Common myeloid progenitor, CD34-positive (primary cell): ENCODE measurements around the gene ECE2.

Experiments used
- CTCF ChIA-PET: fragments of 350-600 bp; sonication (Branson Sonifier 250); formaldehyde crosslinking; loops from one replicate; lab custom pipeline; 2021; ENCODE audit warnings: antibody characterized with exemption; lab: Charles Lee
- POLR2A ChIA-PET: fragments of 350-600 bp; sonication (Branson Sonifier 250); formaldehyde crosslinking; loops from one replicate; lab custom pipeline; 2021; ENCODE audit warnings: antibody characterized with exemption; lab: Charles Lee
- DNase-seq, 3 donors: peaks; one replicate each; pipeline versions ENCODE4 v3.0.0 to v3.0.0-alpha.2; 2013
- H3K27ac ChIP-seq, 2 experiments: 1 replicate in 1 of 2; 2 replicates in 1 of 2; pipeline ENCODE4 v1.7.0; 2013; ENCODE audit warnings: inconsistent platforms in 2 of 2, low read length in 2 of 2, mild to moderate bottlenecking in 2 of 2, low read depth in 1 of 2, moderate library complexity in 1 of 2; ENCODE audit not compliant: severe bottlenecking in 2 of 2, insufficient read depth in 1 of 2, poor library complexity in 1 of 2
- H3K27me3 ChIP-seq, 5 experiments: replicated peaks in 2 of 5; 1 replicate in 3 of 5; 2 replicates in 2 of 5; pipeline versions ENCODE4 v1.6.1 to v1.7.0; 2013; ENCODE audit warnings: low read length in 4 of 5, mild to moderate bottlenecking in 2 of 5, moderate library complexity in 2 of 5, inconsistent platforms in 1 of 5; ENCODE audit not compliant: insufficient read depth in 5 of 5, control insufficient read depth in 4 of 5
- H3K36me3 ChIP-seq, 4 experiments: 1 replicate in 2 of 4; 2 replicates in 2 of 4; pipeline versions ENCODE4 v1.6.1 to v1.7.0; 2013; ENCODE audit warnings: low read length in 3 of 4, control low read depth in 1 of 4, mild to moderate bottlenecking in 1 of 4; ENCODE audit not compliant: control insufficient read depth in 4 of 4, insufficient read depth in 4 of 4
- H3K4me1 ChIP-seq, 4 experiments: 1 replicate in 3 of 4; 2 replicates in 1 of 4; pipeline versions ENCODE4 v1.6.1 to v1.7.1; 2013; ENCODE audit warnings: low read length in 3 of 4, mild to moderate bottlenecking in 3 of 4, control low read depth in 1 of 4, inconsistent platforms in 1 of 4, moderate library complexity in 1 of 4; ENCODE audit not compliant: control insufficient read depth in 4 of 4, insufficient read depth in 4 of 4; ENCODE audit errors: control extremely low read depth in 1 of 4
- H3K4me3 ChIP-seq, 7 experiments: 1 replicate in 4 of 7; 2 replicates in 3 of 7; pipeline versions ENCODE4 v1.5.1 to v1.7.0; 2013; ENCODE audit warnings: mild to moderate bottlenecking in 7 of 7, low read length in 6 of 7, moderate library complexity in 6 of 7, inconsistent platforms in 2 of 7, low read depth in 2 of 7, control low read depth in 1 of 7; ENCODE audit not compliant: insufficient read depth in 4 of 7, control insufficient read depth in 1 of 7; ENCODE audit errors: extremely low read depth in 1 of 7
- H3K9me3 ChIP-seq, 5 experiments: 1 replicate in 4 of 5; 2 replicates in 1 of 5; pipeline versions ENCODE4 v1.6.1 to v1.7.1; 2013; ENCODE audit warnings: low read length in 4 of 5, mild to moderate bottlenecking in 2 of 5, inconsistent platforms in 1 of 5, low read depth in 1 of 5, moderate library complexity in 1 of 5; ENCODE audit not compliant: control insufficient read depth in 4 of 5, insufficient read depth in 2 of 5; ENCODE audit errors: control extremely low read depth in 1 of 5
- WGBS: methylation state at CpG from one replicate; pipeline ENCODE4 v1.1.5; 2013; ENCODE audit not compliant: insufficient coverage; 5-methylcytosine and 5-hydroxymethylcytosine counted together

The ECE2 gene

GRCh38 chr3:184284696-184285095 lies 8.9 kb downstream of the ECE2 start:
- ChIA-PET POLR2A (no interaction called here), CTCF (interaction anchor here (1.0 to 1.5 kb wide), 2 partner anchors 10 to 57 kb away, joined by 3 to 4 read pairs; no protein-coding TSS in a partner anchor)
- WGBS: 42% methylated on average over 4 of the region's 4 CpGs
- H3K27me3 ChIP-seq: peaks cover 0 to 9% (median 4%) of the 10 kb centered on the region in 5 experiments
- H3K36me3 ChIP-seq: no peaks in the 10 kb centered on the region
- H3K27ac ChIP-seq: no peak overlapping the region
- no peak overlapping the region for H3K4me3 ChIP-seq
- no peaks in the 10 kb centered on the region for H3K4me1 ChIP-seq
- no peaks in the 10 kb centered on the region for H3K9me3 ChIP-seq
- DNase-seq: peak; percentile 39 to 50 (median 45)

DNA sequence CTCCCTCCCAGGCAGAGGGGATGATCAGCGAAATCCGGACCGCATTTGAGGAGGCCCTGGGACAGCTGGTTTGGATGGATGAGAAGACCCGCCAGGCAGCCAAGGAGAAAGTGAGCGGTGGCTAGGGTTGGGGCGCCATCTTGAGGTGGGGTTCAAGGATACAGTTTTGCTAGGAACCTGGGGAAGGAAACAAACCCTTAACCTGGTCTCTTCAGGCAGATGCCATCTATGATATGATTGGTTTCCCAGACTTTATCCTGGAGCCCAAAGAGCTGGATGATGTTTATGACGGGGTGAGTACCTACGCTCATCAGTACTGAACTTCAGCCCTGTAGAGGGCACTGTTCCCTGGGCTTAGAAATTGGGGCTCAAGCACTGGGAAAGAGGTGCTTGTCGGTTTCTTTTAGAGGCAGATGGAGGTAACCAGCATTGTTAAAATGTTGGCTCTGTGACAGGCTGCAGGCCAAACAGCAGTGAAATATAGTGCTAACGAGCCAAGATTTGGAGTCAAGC lies 13.7 kb downstream of the ECE2 start:
- ChIA-PET POLR2A (no interaction called here), CTCF (interaction anchor here (0.8 to 2.3 kb wide), 9 partner anchors 21 to 394 kb away, joined by 3 to 8 read pairs (median 4); no protein-coding TSS in a partner anchor)
- peaks cover 0 to 4% (median 0%) of the 10 kb centered on the region in 4 experiments for H3K4me1 ChIP-seq
- peaks cover 0 to 8% (median 4%) of the 10 kb centered on the region in 5 experiments for H3K27me3 ChIP-seq
- H3K27ac ChIP-seq: no peak overlapping the region
- H3K4me3 ChIP-seq: no peak overlapping the region
- peak; percentile 64 to 79 (median 76) for DNase-seq
- WGBS: 16% methylated on average over 7 of the region's 10 CpGs
- H3K9me3 ChIP-seq: no peaks in the 10 kb centered on the region
- H3K36me3 ChIP-seq: no peaks in the 10 kb centered on the region

DNA sequence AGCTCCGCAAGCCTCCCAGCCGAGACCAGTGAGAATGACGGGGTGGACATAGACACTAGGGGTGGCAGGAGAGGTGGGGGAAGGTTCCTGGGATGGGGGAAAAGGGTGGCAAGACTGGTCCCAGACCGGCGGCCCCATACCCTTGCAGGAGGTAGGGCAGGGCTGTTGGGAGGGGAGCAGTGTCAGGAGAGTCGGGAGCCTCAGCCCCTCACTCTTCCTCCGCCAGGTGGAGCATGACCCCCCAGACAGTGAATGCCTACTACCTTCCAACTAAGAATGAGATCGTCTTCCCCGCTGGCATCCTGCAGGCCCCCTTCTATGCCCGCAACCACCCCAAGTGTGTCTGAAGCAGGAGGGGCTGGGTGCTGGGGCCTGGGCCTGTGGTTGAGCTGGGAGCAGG lies 14.5 kb downstream of the ECE2 start:
- DNase-seq: no peak
- H3K27me3 ChIP-seq: peaks cover 0 to 8% (median 4%) of the 10 kb centered on the region in 5 experiments
- whole genome bisulfite sequencing: 100% methylated on average over 7 of the region's 10 CpGs
- ChIA-PET CTCF (interaction anchor here (0.8 to 2.3 kb wide), 5 partner anchors 13 to 393 kb away, joined by 3 to 8 read pairs (median 5); no protein-coding TSS in a partner anchor), POLR2A (no interaction called here)
- H3K36me3 ChIP-seq: no peaks in the 10 kb centered on the region
- no peaks in the 10 kb centered on the region for H3K9me3 ChIP-seq
- H3K27ac ChIP-seq: no peak overlapping the region
- H3K4me3 ChIP-seq: no peak overlapping the region
- peaks cover 0 to 4% (median 0%) of the 10 kb centered on the region in 4 experiments for H3K4me1 ChIP-seq

GRCh38 chr3:184291044-184291737 lies 15.4 kb downstream of the ECE2 start:
- Histone ChIP-seq H3K36me3 (no peaks in the 10 kb centered on the region), H3K27me3 (peaks cover 0 to 8% (median 5%) of the 10 kb centered on the region in 5 experiments), H3K27ac (no peak overlapping the region), H3K4me3 (no peak overlapping the region), H3K4me1 (peaks cover 0 to 4% (median 0%) of the 10 kb centered on the region in 4 experiments), H3K9me3 (no peaks in the 10 kb centered on the region)
- ChIA-PET POLR2A (no interaction called here), CTCF (interaction anchor here (1.0 to 2.3 kb wide), 7 partner anchors 12 to 395 kb away, joined by 3 to 7 read pairs (median 5); no protein-coding TSS in a partner anchor)
- 94% methylated on average over 22 of the region's 22 CpGs for WGBS
- no peak for DNase-seq

GRCh38 chr3:184291738-184292445 lies 16.1 kb downstream of the ECE2 start:
- H3K4me1 ChIP-seq: peaks cover 0 to 4% (median 0%) of the 10 kb centered on the region in 4 experiments
- H3K27me3 ChIP-seq: peaks cover 0 to 8% (median 2%) of the 10 kb centered on the region in 5 experiments
- CTCF ChIA-PET: interaction anchor here (0.7 to 2.3 kb wide), 7 partner anchors 21 to 396 kb away, joined by 3 to 7 read pairs (median 5); partner anchors contain the start of gene EEF1AKMT4
- H3K36me3 ChIP-seq: no peaks in the 10 kb centered on the region
- POLR2A ChIA-PET: no interaction called here
- WGBS: 89% methylated on average over 19 of the region's 21 CpGs
- H3K27ac ChIP-seq: no peak overlapping the region
- DNase-seq: no peak
- no peaks in the 10 kb centered on the region for H3K9me3 ChIP-seq
- H3K4me3 ChIP-seq: no peak overlapping the region

DNA sequence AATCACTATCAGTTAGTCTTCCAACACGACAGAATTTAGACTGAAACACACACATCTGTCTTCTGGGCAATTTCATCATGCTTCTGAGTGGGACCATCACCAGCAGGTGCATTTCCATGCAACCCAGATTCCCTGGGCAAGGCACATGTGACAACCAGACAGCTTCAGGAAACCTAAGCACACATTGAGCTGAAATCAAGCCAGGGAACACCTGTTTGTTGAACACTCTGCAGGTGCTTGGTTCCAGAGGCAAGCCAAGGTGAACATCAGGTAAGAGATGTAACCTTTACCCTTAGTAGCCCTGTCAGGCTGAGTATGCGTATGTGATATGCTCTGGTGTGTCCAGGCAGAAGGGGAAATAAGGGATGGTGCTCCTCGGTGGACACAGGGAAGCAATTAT lies 19.9 kb downstream of the ECE2 start:
- ChIA-PET POLR2A (interaction anchor here (0.6 kb wide), 1 partner anchor 438 kb away, joined by 3 read pairs; no protein-coding TSS in a partner anchor), CTCF (interaction anchor here (0.6 to 1.6 kb wide), 4 partner anchors 9 to 988 kb away, joined by 3 to 6 read pairs (median 4); no protein-coding TSS in a partner anchor)
- peaks cover 0 to 6% (median 3%) of the 10 kb centered on the region in 4 experiments for H3K36me3 ChIP-seq
- no peaks in the 10 kb centered on the region for H3K9me3 ChIP-seq
- H3K27ac ChIP-seq: no peak overlapping the region
- DNase-seq: no peak
- WGBS: 85% methylated on average over 3 of the region's 3 CpGs
- peaks cover 0 to 7% (median 0%) of the 10 kb centered on the region in 5 experiments for H3K27me3 ChIP-seq
- H3K4me3 ChIP-seq: no peak overlapping the region
- peaks cover 6 to 14% (median 13%) of the 10 kb centered on the region in 4 experiments for H3K4me1 ChIP-seq
